HFF-Myc (cell line): ENCODE results near the gene KAZN.

Experiments
- DNase-seq: peaks from one replicate; pipeline ENCODE4 v3.0.0-alpha.2; 2011; ENCODE audit warnings: low read depth; ENCODE audit errors: extremely low read depth
- H3K4me3 ChIP-seq: replicated peaks from 2 replicates; pipeline ENCODE4 v1.5.1; 2011; ENCODE audit warnings: low read depth, mild to moderate bottlenecking, control low read depth, low read length
- CTCF ChIP-seq: IDR thresholded peaks from 2 replicates; pipeline ENCODE4 v1.5.1; 2012; ENCODE audit warnings: mild to moderate bottlenecking, low read depth, low read length, control low read depth; ENCODE audit errors: missing control alignments

KAZN gene

GRCh38 chr1:15101801-15102200, 503.3 kb downstream of the KAZN start:
- no peak for DNase-seq
- no peak for TF ChIP-seq CTCF
- H3K4me3 ChIP-seq, result no peak overlapping the region

- no peak overlapping the region for H3K4me3 ChIP-seq
- TF ChIP-seq CTCF, result no peak
- no peak for DNase-seq
Measured at GRCh38 chr1:15102646-15103045, 504.2 kb downstream of the KAZN start.

GRCh38 chr1:15103211-15103610, 504.7 kb downstream of the KAZN start:
- H3K4me3 ChIP-seq, result no peak overlapping the region
- DNase-seq, result no peak
- no peak for TF ChIP-seq CTCF

- H3K4me3 ChIP-seq, result no peak overlapping the region
- DNase-seq, result no peak
- TF ChIP-seq CTCF, result no peak
Measured at GRCh38 chr1:15103906-15104305, 505.4 kb downstream of the KAZN start.

- no peak overlapping the region for H3K4me3 ChIP-seq
- no peak for DNase-seq
- no peak for TF ChIP-seq CTCF
Measured at GRCh38 chr1:15104768-15105167, 506.3 kb downstream of the KAZN start.

GRCh38 chr1:15106608-15107007, 508.1 kb downstream of the KAZN start:
- DNase-seq, result no peak
- H3K4me3 ChIP-seq, result no peak overlapping the region
- TF ChIP-seq CTCF, result no peak

GRCh38 chr1:15107058-15107687, 508.7 kb downstream of the KAZN start:
- no peak for DNase-seq
- no peak for TF ChIP-seq CTCF
- no peak overlapping the region for H3K4me3 ChIP-seq
